Loucy (cell line): ENCODE measurements around the gene ARL13A.

Experiments used
- H2AFZ ChIP-seq: fragments of 200-600 bp; sonication (generic); 2 replicates; pipeline ENCODE4 v1.6.0; 2016; ENCODE audit warnings: antibody characterized with exemption, mild to moderate bottlenecking, low read length, moderate library complexity
- H3F3A ChIP-seq: fragments of 200-600 bp; 2 replicates; pipeline ENCODE4 v1.6.0; 2016; ENCODE audit warnings: antibody characterized with exemption, low read depth, mild to moderate bottlenecking
- H3K27me3 ChIP-seq: fragments of 200-600 bp; sonication (generic); 2 replicates; pipeline ENCODE4 v1.6.1; 2014; ENCODE audit warnings: low read length, mild to moderate bottlenecking; ENCODE audit not compliant: insufficient read depth, poor library complexity, severe bottlenecking
- H3K36me3 ChIP-seq: fragments of 200-600 bp; sonication (generic); 2 replicates; pipeline ENCODE4 v1.6.1; 2016; ENCODE audit warnings: low read length; ENCODE audit not compliant: insufficient read depth
- H3K4me1 ChIP-seq: fragments of 200-600 bp; sonication (generic); 2 replicates; pipeline ENCODE4 v1.5.1; 2014; ENCODE audit warnings: low read length, mild to moderate bottlenecking; ENCODE audit not compliant: insufficient read depth, poor library complexity, severe bottlenecking
- H3K4me2 ChIP-seq: fragments of 200-600 bp; sonication (generic); 2 replicates; pipeline ENCODE4 v1.6.0; 2014; ENCODE audit warnings: antibody characterized with exemption, low read length, low read depth, mild to moderate bottlenecking; ENCODE audit not compliant: poor library complexity, severe bottlenecking
- H3K4me3 ChIP-seq: fragments of 200-600 bp; sonication (generic); 2 replicates; pipeline ENCODE4 v1.5.1; 2014; ENCODE audit warnings: low read length, mild to moderate bottlenecking, mixed read lengths; ENCODE audit not compliant: poor library complexity, severe bottlenecking
- H3K79me2 ChIP-seq: fragments of 200-600 bp; sonication (generic); 2 replicates; pipeline ENCODE4 v1.6.1; 2014; ENCODE audit warnings: low read length; ENCODE audit not compliant: insufficient read depth
- H3K9ac ChIP-seq: fragments of 200-600 bp; sonication (generic); 2 replicates; pipeline ENCODE4 v1.6.0; 2014; ENCODE audit warnings: mild to moderate bottlenecking, low read depth, low read length, moderate library complexity; ENCODE audit not compliant: poor library complexity, severe bottlenecking
- H3K9me2 ChIP-seq: fragments of 200-600 bp; sonication (generic); replicated peaks from 2 replicates; pipeline ENCODE4 v1.6.1; 2016; ENCODE audit warnings: low read depth, low read length, mixed read lengths
- H3K9me3 ChIP-seq: fragments of 200-600 bp; sonication (generic); 2 replicates; pipeline ENCODE4 v1.6.1; 2014; ENCODE audit warnings: mild to moderate bottlenecking, antibody characterized with exemption, low read length, low read depth; ENCODE audit not compliant: insufficient read depth
- H4K20me1 ChIP-seq: fragments of 200-600 bp; sonication (generic); 2 replicates; pipeline ENCODE4 v1.6.0; 2014; ENCODE audit warnings: antibody characterized with exemption, low read length, mild to moderate bottlenecking; ENCODE audit not compliant: insufficient read depth, poor library complexity, severe bottlenecking
- EZH2phosphoT487 ChIP-seq: fragments of 200-600 bp; IDR thresholded peaks from 2 replicates; pipeline ENCODE4 v1.6.1; 2018; ENCODE audit warnings: antibody characterized with exemption, mild to moderate bottlenecking, moderate library complexity, borderline replicate concordance
- TF ChIP-seq, protein P1 (sequence below): fragments of 200-600 bp; sonication (generic); conservative IDR thresholded peaks from 2 replicates; pipeline ENCODE4 v1.5.1; 2014; ENCODE audit warnings: mild to moderate bottlenecking, antibody characterized with exemption, low read length

ARL13A gene

DNA sequence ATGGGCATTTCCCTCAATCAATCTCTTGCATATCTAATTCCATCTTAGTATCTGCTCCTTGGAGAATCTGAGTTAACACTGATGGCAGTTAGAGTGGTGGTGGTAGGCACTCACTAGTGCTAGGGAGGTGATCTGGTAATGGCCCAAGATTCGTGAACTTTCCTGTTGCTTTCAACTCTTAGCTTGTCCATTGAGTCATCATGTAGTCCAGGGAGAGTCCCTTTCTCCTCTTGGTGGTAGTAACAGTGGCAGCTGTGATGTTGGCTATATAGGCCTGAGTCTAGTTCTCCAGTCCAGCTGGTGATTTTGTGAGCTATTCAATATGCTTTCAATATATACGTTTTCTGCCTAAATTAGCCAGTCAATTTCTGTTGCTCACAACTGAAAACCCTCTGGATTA is 33.7 kb upstream of the ARL13A start:
- Histone ChIP-seq H3F3A (no peaks in the 10 kb centered on the region), H3K4me2 (no peak overlapping the region), H3K79me2 (no peaks in the 10 kb centered on the region), H3K9me2 (no peaks in the 10 kb centered on the region), H3K36me3 (no peaks in the 10 kb centered on the region), H4K20me1 (no peaks in the 10 kb centered on the region), H3K9me3 (no peaks in the 10 kb centered on the region), H3K27me3 (no peaks in the 10 kb centered on the region), H3K9ac (no peak overlapping the region), H3K4me1 (no peaks in the 10 kb centered on the region), H2AFZ (no peak overlapping the region), H3K4me3 (no peak overlapping the region)
- no peak for TF ChIP-seq EZH2phosphoT487
- TF ChIP-seq, protein P1, sequence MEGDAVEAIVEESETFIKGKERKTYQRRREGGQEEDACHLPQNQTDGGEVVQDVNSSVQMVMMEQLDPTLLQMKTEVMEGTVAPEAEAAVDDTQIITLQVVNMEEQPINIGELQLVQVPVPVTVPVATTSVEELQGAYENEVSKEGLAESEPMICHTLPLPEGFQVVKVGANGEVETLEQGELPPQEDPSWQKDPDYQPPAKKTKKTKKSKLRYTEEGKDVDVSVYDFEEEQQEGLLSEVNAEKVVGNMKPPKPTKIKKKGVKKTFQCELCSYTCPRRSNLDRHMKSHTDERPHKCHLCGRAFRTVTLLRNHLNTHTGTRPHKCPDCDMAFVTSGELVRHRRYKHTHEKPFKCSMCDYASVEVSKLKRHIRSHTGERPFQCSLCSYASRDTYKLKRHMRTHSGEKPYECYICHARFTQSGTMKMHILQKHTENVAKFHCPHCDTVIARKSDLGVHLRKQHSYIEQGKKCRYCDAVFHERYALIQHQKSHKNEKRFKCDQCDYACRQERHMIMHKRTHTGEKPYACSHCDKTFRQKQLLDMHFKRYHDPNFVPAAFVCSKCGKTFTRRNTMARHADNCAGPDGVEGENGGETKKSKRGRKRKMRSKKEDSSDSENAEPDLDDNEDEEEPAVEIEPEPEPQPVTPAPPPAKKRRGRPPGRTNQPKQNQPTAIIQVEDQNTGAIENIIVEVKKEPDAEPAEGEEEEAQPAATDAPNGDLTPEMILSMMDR: no peak

DNA sequence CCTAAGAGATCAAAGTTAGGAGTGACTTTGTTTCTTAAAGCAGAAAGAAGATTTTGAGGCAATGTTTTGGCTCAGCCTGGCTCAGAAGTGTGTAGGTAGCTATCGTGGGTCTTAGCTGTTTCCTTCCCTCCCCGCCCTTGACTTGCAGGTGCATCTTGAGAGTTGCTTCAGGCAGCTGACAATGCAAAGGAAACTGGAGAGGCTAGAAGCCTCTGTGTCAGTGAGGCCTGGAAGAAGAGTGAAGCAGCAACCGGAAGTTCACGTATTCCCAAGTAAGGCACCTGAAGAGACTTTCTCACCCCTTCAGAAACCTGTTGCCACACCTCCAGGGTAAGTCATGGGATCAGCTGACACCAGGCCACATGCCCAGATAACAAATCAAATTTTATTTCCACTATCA is 30.2 kb upstream of the ARL13A start:
- Histone ChIP-seq H3K9me2 (no peaks in the 10 kb centered on the region), H3K9me3 (no peaks in the 10 kb centered on the region), H3F3A (no peaks in the 10 kb centered on the region), H3K27me3 (no peaks in the 10 kb centered on the region), H4K20me1 (no peaks in the 10 kb centered on the region), H3K4me1 (no peaks in the 10 kb centered on the region), H3K36me3 (no peaks in the 10 kb centered on the region), H3K79me2 (no peaks in the 10 kb centered on the region), H3K4me2 (no peak overlapping the region), H2AFZ (no peak overlapping the region), H3K4me3 (no peak overlapping the region), H3K9ac (no peak overlapping the region)
- TF ChIP-seq, protein P1: no peak
- TF ChIP-seq EZH2phosphoT487: no peak

DNA sequence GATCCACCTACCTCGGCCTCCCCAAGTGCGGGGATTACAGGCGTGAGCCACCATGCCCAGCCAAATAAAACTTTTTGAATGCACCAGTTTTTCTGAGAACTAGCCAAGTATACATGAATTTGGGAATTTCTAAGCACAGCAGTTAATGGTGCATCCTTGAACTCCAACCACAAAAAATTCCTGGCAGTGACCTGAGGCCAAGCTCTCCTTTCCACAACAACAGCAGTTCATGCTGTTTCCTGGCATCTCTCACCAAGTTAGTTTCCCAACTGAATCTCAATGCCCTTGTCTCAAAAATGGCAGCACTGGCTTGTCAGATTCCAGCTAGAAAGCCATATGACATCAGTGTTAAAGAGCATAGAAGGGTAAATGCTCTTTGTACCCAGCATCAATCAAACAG is 24.9 kb upstream of the ARL13A start:
- Histone ChIP-seq H4K20me1 (no peaks in the 10 kb centered on the region), H3K9ac (no peak overlapping the region), H3K4me2 (no peak overlapping the region), H3K27me3 (no peaks in the 10 kb centered on the region), H3F3A (no peaks in the 10 kb centered on the region), H3K79me2 (no peaks in the 10 kb centered on the region), H3K4me3 (no peak overlapping the region), H3K9me2 (no peaks in the 10 kb centered on the region), H3K36me3 (no peaks in the 10 kb centered on the region), H3K4me1 (no peaks in the 10 kb centered on the region), H2AFZ (no peak overlapping the region), H3K9me3 (no peaks in the 10 kb centered on the region)
- no peak for TF ChIP-seq EZH2phosphoT487
- TF ChIP-seq, protein P1: no peak
